Renal cortical epithelial cell (primary cell): ENCODE data around the gene S1PR5. TPM values are rescaled to one million over a fixed set of nuclear protein-coding genes. Genes with fewer than 3 reads are reported as not detected.
"Not testable (repeated sequence)": the region's sequence is repeated elsewhere in the genome, so short reads cannot be mapped to it uniquely, and the experiment has no call there.

Source experiments
- DNase-seq: peaks from one replicate; pipeline ENCODE4 v3.0.0-alpha.2; 2011; ENCODE audit warnings: low read depth
- total RNA-seq: library from RNA; depleted of rRNA; stranded (reverse); fragments of >200 nt; gene quantifications from 2 replicates; pipeline ENCODE4 v1.2.3, GENCODE V29; 2014

S1PR5 gene, protein sequence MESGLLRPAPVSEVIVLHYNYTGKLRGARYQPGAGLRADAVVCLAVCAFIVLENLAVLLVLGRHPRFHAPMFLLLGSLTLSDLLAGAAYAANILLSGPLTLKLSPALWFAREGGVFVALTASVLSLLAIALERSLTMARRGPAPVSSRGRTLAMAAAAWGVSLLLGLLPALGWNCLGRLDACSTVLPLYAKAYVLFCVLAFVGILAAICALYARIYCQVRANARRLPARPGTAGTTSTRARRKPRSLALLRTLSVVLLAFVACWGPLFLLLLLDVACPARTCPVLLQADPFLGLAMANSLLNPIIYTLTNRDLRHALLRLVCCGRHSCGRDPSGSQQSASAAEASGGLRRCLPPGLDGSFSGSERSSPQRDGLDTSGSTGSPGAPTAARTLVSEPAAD
- not detected in 2 replicates for total RNA-seq

GRCh38 chr19:10517361-10517759 lies at the start of gene S1PR5:
Gene S1PR5 (minus strand): TSS chr19:10517447. CDS start chr19:10515011, 2,436 bp downstream.
- no peak for DNase-seq

GRCh38 chr19:10566658-10567410 lies 49.6 kb upstream of the S1PR5 start:
- no peak for DNase-seq

GRCh38 chr19:10566408-10566657 lies 49.1 kb upstream of the S1PR5 start:
- DNase-seq = no peak

DNA sequence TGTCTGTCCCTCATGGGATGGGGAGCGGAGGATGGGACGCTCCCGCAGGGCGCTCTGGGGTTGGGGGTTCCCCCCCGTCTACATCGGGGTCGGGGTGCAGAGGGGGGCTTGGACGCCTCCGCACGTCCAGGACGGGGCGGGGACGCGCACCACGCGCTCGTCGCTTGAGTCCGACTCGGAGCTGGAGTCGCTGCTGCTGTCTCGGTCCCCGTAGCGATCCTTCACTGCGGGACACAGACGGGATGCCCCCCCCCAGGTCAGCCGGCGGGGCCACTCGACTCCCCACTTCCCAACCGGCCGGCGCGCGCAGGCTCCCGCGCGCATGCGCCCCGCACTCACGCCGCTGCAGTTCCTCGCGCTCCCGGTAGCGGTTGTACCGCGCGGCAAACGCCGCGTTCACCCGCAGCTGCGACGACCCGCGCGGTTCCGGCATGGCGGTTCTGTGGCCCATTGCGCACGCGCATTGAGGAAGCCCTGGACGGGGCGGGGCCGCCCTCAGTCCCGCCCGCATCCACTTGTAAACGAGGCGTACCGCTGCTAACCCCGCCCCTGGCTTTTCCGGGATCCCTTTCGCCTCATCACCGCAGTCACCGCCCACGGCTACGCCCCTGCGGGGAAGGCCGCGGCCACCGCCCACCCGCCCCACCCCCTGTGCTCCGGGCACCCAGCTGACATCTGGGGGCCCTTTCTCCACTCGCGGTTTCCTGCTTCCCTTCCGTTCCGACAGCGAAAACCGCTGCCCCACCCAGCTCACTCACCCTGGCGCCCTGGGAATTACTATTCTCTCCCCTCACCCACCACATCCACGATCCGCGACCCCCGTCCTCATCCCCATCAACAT lies 48.5 kb upstream of the S1PR5 start, which contains the start of gene KRI1:
TSS of gene KRI1 (minus strand) at position 444 of the 841 bp plus-strand sequence. CDS start at position 433, 11 bp downstream.
- DNase-seq = peak; percentile 89

DNA sequence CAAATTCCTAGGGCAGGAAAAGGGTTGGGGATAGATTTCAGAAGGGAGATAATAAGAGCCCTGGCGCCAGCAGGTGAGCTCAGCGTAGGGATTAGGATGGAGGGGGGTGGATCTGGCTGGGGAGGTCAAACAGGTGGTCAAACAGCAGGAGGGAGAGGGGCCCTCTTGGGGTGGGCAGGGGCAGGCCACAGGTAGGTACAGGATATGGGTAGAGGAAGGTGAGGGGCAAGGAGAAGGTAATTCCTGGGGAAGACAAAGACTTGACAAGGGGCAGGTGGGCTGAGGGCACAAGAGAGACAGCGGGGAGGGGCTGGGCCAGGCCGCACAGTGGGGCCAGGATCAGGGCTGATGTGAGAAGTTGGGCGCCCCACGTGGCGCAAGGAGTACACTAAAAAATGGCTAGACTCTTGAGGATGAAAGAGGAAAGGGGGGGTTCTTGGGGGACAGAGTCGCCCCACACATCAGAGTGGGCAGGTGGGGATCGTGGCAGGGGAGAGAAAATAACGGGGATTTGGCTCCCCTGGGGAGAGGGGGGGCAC lies 47.9 kb upstream of the S1PR5 start:
- DNase-seq = no peak

DNA sequence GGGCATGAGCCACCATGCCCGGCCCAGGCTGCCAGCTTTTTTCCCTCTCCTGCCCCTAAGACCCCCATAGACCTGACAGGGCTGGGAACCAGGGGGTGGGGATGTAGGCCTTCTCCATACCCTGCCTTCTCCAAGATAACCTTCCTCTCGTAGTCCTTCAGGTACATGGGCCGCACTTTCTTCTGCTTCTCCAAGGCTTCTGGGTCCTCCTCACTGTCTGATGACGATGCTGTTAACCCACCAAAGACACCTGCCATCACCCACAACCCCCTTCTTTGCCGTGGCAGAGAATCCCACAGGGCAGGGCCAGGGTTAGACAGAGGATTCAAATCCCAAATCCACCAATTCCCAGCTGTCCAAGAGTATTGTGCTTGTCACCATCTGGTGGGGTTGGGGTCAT lies 45.4 kb upstream of the S1PR5 start:
- DNase-seq = no peak

DNA sequence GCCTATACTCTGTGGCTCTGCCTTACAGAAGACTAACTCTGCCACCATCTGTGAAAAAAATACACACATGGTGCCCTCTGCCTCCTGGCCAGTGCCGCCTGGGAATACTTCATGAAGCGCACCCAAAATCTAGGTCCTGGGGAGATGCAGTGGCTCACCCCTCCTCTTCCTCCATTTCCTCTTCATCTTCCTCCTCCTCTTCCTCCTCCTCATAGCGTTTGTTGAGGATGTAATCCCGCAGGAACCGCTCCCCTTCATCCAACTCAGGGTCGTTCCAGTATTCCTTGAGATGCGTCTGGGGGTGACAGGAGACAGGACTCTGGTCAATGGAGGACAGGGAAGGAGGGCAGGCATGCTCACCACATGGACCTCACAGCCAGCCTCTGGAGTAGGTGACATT lies 42.9 kb upstream of the S1PR5 start:
- DNase-seq = no peak

DNA sequence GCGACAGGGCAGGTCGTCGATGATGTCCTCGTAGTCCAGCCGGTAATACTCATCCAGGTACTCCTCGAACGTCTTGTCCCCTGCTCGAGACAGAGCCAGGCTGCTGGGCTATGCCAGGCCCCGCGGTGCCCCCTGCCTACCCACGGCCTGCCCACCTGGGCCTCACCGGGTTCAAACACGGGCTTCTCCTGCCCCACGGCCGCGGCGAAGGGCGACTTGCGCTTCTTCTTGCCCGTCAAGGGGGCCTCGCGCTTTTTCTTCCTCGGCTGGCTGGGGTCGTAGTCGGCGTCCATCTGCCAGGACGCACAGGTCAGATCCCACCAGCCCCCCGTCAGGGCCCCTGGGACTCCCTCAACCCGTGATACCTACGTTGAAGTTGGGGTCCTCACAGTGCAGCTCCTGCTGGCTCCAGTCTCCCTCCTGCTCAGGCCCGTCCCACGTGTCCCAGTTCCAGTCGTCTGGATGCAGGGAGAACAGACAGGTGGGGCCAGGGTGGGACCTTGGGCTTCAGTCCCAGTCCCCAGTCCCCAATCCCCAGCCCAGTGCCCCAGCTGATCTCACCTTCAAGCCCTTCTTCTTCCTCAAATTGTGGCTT lies 40.5 kb upstream of the S1PR5 start:
- DNase-seq = no peak

DNA sequence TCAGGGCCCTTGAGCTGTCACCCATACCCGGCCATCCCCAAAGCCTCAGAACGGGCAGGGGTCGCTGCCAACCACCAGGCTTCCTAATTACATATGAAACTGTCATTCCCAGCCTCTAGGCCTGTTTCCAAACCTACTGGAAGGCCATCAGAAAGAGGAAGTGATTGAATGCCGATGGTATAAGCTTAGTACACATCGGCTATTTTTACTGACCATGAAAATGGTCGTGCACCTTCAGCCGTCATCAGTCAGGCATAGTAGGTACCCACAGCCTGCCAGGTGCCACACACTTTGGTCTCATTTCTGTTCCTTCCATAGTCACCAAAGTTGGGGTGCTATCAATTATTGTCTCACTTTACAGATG lies 38.3 kb upstream of the S1PR5 start:
- no peak for DNase-seq

- no peak for DNase-seq
Observed at GRCh38 chr19:10554760-10555609, 37.7 kb upstream of the S1PR5 start.

GRCh38 chr19:10553943-10554381 lies 36.7 kb upstream of the S1PR5 start:
- no peak for DNase-seq

- no peak for DNase-seq
Observed at GRCh38 chr19:10553087-10553667, 35.9 kb upstream of the S1PR5 start.

- DNase-seq = no peak
Observed at GRCh38 chr19:10552510-10553053, 35.3 kb upstream of the S1PR5 start.

DNA sequence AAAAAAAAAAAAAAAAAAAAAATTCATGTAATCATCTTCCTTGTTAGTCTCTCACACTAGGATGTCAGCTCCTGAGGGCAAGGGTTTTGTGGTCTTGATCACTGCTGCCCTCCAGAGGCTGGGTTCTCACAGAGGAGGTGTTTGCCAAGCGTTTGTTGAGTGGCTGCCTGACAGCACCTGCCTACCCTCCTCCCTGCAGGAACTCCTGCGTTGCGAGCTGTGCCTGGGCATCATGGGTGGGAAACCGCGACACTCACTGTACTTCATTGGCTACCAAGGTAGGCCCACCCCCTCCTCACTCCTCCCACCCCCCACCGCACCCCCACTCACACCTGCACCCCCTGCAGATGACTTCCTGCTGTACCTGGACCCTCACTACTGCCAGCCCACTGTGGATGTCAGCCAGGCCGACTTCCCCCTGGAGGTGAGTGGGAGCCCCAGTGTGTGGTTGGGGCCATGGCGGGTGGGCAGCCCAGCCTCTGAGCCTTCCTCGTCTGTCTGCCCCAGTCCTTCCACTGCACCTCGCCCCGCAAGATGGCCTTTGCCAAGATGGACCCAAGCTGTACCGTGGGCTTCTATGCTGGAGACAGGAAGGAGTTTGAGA lies 34.6 kb upstream of the S1PR5 start:
- DNase-seq = peak; percentile 24

DNA sequence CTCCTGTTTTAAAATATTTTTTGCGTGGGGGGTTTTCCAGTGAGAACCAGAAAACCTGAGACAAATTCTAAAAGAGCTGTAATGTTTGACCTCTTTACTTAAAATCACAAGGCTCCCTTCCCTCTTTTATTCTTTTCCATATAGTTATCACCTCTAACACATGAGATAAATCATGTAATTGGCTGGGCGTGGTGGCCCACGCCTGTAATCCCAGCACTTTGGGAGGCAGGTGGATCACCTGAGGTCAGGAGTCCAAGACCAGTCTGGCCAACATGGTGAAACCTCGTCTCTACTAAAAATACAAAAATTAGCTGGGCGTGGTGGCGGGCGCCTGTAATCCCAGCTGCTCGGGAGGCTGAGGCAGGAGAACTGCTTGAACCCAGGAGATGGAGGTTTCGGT lies 33.8 kb upstream of the S1PR5 start:
- not testable (repeated sequence) for DNase-seq

DNA sequence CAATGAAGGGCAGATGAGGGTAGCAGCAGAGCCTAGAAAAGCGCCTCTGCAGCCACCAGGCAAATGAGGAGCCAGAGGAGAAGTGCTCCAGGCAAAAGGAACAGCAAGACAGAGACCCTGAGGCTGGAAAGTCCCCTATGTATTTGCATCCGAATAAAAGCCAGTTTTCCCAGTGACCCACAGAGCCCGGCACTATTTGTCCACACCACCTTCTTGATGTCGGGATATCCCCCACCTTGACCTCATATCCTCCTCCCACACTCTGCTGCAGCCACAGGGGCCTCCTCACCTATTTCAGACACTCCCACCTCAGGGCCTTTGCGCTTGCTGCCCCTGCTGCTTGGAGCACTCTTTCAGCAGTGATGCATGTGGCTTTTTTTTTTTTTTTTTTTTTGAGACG lies 33.1 kb upstream of the S1PR5 start:
- no peak for DNase-seq

- no peak for DNase-seq
Observed at GRCh38 chr19:10549733-10550132, 32.5 kb upstream of the S1PR5 start.

DNA sequence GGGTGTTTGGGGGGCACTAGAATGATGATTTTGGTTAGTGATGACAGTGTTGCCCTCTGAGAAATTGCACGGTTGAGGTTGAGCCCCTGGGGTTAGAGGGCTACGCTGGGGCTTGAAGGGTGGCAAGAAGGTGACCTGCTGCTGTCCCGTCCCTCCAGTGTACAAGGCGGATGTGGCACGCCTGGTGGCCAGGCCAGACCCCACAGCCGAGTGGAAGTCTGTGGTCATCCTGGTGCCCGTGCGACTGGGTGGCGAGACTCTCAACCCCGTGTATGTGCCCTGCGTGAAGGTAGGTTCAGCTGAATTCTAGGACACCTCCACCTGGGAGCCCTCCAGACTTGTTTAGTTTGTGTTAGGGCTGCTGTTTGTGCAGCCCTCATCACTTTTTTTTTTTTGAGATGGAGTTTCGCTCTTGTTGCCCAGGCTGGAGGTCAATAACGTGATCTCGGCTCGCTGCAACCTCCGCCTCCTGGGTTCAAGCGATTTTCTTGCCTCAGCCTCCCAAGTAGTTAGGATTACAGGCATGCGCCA lies 31.6 kb upstream of the S1PR5 start:
- no peak for DNase-seq

DNA sequence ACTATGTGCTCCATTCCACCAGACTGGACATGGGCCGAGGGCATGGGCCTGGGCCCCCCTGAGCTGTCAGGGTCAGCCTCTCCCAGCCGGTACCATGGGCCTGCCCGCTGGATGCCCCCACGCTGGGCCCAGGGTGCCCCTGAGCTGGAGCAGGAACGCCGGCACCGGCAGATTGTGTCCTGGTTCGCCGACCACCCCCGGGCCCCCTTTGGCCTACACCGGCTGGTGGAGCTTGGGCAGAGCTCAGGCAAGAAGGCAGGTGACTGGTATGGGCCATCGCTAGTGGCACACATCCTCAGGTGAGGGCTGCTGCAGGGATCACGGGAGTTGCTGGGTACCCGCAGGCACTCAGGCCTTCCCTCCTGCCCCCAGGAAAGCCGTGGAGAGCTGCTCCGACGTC lies 29.6 kb upstream of the S1PR5 start:
- no peak for DNase-seq
